GM12874 (cell line): ENCODE data around the gene TRAF2.

ENCODE experiments used
- TF ChIP-seq, protein P1 (sequence below): IDR thresholded peaks from 2 replicates; pipeline ENCODE4 v1.5.1; 2011; ENCODE audit warnings: low read depth, mild to moderate bottlenecking, control low read depth, low read length, moderate library complexity; ENCODE audit not compliant: insufficient read depth

TRAF2 gene

DNA sequence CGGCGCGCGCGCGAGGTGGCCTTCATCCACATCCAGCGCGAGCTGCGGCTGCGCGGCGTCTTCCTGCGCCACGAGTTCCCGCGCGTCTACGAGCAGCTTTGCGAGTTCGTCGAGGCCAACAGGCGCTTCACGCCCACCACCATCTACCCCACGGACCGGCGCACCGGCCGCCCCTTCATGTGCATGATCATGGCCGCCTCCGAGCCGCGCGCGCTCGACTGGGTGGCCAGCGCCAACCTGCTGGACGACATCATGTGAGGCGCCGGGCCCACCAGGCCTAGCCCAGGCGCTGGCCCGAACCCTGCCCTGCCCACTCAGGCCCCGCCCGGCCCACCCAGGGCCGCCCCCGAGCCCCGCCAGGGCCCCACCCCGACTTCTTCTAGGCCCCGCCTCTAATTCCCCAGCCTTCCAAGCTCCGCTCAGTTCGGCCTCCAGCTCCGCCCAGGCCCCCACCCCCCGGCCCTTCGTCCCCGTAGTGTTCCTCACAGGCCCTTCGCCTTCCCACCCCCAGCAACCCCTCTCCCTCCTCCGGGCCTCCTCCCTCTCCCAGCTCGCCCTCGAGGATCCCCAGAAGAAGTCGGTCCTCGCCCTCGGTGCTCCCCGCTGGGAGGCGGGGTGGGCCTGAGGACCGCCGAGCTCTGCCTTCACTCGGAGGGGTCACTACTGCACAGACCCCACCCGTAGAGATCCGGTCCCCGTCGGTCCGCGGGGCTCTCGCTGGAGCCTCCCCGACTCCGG is 39.1 kb upstream of the TRAF2 start:
- TF ChIP-seq, protein P1, sequence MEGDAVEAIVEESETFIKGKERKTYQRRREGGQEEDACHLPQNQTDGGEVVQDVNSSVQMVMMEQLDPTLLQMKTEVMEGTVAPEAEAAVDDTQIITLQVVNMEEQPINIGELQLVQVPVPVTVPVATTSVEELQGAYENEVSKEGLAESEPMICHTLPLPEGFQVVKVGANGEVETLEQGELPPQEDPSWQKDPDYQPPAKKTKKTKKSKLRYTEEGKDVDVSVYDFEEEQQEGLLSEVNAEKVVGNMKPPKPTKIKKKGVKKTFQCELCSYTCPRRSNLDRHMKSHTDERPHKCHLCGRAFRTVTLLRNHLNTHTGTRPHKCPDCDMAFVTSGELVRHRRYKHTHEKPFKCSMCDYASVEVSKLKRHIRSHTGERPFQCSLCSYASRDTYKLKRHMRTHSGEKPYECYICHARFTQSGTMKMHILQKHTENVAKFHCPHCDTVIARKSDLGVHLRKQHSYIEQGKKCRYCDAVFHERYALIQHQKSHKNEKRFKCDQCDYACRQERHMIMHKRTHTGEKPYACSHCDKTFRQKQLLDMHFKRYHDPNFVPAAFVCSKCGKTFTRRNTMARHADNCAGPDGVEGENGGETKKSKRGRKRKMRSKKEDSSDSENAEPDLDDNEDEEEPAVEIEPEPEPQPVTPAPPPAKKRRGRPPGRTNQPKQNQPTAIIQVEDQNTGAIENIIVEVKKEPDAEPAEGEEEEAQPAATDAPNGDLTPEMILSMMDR: no peak

DNA sequence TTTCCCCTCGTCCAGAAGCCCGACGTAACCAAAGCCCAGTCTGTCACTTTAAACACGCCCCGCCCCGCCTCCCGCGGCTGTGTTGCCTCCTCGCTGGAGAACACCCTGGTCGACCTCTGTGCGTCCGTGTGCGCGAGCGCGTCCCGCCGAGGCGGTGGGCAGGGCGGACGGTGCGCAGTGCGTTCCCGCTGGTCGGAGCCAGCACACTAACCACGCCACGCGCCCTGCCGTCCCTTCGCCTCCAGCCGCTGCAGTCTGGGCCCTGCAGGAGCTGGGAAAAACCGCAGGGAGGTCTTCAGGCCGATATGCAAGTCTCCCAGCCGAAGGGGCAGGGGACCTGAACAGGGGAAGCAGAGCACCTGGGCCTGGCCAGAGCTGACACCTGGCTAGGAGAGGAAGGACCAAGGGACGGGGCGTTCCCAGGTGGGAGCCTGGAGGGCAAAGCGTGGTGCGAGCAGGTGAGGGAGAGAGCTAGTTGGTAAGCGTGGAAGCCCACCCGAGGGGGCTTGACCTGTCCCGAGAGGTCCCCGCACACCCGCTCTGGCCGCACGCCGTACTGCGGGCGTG is 38.4 kb upstream of the TRAF2 start:
- TF ChIP-seq, protein P1: no peak

DNA sequence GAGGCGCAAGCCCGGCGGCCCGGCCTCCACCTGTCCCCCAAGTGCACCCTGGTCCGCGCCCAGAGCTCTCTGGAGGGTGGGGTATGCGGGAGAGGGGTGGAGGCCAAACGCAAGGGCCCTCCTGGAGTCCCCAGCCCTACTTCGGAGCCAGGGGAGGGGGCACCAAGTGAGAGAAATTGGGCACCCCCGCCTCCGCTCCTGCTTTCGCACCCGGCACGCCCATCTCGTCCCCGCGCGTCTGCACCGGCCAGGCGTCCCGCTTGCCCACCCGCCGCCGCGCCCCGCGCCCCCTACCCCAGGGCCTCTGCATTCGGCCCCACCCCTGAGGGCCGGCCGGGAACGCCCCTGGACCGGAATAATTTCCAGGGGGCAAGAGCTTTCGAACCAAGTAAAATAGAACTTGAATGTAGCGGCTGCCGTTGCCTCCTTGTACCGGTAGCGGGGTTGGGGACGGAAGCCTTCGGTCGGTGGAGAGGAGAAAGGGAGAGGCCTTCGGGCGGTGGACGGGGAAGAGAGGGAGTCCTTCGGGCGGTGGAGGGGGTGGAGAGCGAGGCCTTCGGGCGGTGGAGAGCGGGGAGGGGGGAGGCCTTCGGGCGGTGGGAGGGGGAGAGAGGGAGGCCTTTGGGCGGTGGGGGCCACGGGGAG is 37.8 kb upstream of the TRAF2 start:
- TF ChIP-seq, protein P1: no peak

DNA sequence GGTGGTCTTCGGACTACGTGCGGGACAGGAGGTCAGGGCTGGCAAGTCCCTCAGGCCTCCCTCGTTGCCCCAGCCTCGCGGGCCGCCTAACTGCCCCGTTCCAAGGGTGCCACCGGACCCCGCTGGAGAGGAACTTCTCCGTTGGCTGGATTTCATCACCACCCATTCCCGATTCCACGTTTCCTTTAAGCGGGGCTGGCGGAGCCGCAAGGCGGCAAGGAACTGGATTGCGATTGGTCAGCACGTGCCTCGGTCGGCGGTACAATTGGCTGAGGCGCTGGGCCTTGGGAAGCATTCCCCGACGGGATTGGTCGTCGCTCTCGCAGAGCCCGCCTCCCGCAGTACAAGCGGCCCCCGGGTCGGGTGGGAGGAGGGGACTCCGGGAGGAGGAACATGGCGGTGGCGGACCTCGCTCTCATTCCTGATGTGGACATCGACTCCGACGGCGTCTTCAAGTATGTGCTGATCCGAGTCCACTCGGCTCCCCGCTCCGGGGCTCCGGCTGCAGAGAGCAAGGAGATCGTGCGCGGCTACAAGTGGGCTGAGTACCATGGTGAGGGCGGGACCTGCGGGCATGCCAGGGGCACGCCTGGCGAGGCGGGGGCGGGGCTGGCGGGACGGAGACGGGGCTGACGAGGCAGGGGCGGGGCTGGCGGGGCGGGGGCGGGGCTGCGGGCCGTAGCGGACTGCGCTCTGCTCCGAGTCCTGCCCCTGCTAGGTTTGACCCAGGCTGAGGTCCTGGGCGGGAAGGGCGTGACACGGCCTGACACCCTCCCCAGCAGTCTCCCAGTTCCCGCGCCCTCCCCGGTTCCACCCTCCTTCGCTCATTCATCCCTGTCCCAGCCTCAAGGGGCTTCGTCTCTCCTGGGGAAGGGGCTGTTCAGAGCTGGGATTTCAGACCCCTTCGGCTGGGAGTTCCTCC is 37.0 kb upstream of the TRAF2 start, which contains the start of gene PHPT1:
Gene PHPT1 (plus strand): TSS at position 372 of the 922 bp plus-strand sequence. CDS start 22 bp downstream, at position 394.
- TF ChIP-seq, protein P1: no peak

DNA sequence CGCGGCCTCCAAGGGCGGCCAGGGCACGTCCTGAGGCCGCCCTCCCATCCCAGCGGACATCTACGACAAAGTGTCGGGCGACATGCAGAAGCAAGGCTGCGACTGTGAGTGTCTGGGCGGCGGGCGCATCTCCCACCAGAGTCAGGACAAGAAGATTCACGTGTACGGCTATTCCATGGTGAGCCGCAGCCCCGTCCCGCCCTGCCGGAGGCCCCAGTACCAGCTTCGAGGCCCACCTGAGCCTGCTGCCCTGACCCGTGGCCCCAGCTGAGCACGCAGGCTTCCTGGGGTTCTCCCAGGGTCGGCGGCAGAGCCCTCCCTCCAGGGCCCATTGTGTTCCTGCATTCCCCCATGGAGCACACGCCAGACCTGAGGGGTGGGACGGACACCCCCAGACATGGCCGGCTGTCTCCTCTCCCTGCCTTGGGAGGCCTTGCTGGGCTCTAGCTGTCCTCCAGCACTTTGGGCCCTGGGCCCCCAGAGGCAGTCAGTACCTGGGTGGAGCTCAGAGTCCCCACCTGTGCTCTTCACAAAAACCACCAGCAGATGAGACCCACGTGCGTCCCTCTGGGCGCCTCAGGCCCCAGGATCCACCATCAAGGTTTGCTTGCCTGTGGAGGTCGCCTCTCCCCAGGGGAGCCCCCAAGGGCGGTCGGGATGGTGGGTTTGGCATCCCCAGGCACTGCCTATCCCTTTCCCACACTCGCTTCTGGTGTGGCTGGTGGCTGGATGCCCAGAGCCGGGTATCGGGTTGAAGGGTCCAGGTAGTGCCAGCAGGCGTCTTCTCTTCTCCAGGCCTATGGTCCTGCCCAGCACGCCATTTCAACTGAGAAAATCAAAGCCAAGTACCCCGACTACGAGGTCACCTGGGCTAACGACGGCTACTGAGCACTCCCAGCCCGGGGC is 36.1 kb upstream of the TRAF2 start:
- TF ChIP-seq, protein P1: no peak

DNA sequence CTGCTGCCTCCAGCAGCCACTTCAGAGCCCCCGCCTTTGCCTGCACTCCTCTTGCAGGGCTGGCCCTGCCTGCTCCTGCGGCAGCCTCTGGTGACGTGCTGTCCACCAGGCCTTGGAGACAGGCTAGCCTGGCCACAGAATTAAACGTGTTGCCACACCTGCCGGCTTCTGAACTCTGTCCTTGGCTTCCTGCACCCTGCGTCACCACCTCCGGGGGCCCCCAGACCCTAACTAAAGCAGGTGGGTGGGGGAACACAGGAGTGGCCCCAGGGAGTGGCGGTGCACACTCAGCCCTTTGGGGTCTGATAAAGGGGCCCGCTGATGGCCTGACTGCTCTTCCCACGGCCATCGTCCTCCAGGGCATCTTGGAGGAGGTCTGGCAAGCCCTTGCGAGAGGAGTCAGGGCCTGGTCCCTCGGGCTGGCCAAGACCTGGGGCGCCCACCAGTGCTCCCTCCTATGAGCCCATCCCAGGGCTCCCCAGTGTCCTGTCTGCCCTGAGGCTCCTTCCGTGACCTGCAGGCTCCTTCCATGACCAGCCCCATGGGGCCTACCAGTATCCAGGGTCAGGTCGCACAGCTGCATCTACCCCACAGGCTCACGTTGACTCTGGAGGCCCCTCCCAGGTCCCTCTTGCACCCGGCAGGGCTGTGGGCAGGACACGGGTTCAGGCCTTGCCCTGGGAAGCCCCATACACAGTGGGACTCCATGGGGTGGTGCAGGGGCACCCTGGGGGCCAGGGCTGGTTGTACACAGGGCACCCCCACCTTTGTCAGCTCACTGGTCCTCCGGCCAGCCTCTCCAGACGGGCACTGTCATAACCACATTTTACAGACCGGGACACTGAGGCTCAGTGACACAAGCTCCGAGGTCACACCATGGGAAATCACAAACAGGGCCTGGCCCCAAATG is 35.2 kb upstream of the TRAF2 start:
- TF ChIP-seq, protein P1: no peak
